Endothelial cell of umbilical vein (primary cell): ENCODE results near the gene VASN. TPM values are rescaled to one million over a fixed set of nuclear protein-coding genes. Genes with fewer than 3 reads are reported as not detected.

Source experiments
- BruUV-seq: library from RNA; stranded (reverse); fragments of 400-500 nt; replicated peaks from 2 replicates; lab custom pipeline; 2021; lab: Mats Ljungman, UMichigan
- CTCF ChIA-PET: fragments of 300-600, 350-600 bp; sonication (Branson Sonifier 250); formaldehyde crosslinking; loops from one replicate; lab custom pipeline; 2021; ENCODE audit warnings: antibody characterized with exemption, inconsistent platforms; lab: Charles Lee
- POLR2A ChIA-PET: fragments of 300-600, 350-600 bp; sonication (Branson Sonifier 250); formaldehyde crosslinking; loops from one replicate; lab custom pipeline; 2021; ENCODE audit warnings: antibody characterized with exemption, inconsistent platforms; lab: Charles Lee
- DNase-seq: peaks from one replicate; pipeline ENCODE4 v3.0.0-alpha.2; 2011; ENCODE audit warnings: low read depth, low spot score
- FAIRE-seq: peaks from 2 replicates; lab custom pipeline; 2011; peaks lifted over from hg19 to GRCh38; lab: Jason Lieb, UNC
- H2AFZ ChIP-seq: 2 replicates; pipeline ENCODE4 v1.6.0; 2012; ENCODE audit warnings: low read depth, low read length, control low read depth, inconsistent platforms
- H3K27ac ChIP-seq: 2 replicates; pipeline ENCODE4 v1.5.1; 2011; ENCODE audit warnings: low read depth, mild to moderate bottlenecking, control low read depth, low read length, moderate library complexity; ENCODE audit not compliant: insufficient read depth
- H3K27me3 ChIP-seq, 2 experiments: 2 replicates each; pipeline versions ENCODE4 v1.6.0 to v1.6.1; 2011; ENCODE audit warnings: low read length in 2 of 2, mixed read lengths in 1 of 2; ENCODE audit not compliant: control insufficient read depth in 2 of 2, insufficient read depth in 2 of 2
- H3K36me3 ChIP-seq, 2 experiments: 2 replicates in 1 of 2; 3 replicates in 1 of 2; pipeline ENCODE4 v1.5.1; 2011; ENCODE audit warnings: low read length in 2 of 2, mild to moderate bottlenecking in 1 of 2, moderate library complexity in 1 of 2; ENCODE audit not compliant: control insufficient read depth in 2 of 2, insufficient read depth in 2 of 2; ENCODE audit errors: extremely low read depth in 1 of 2
- H3K4me1 ChIP-seq: 3 replicates; pipeline ENCODE4 v1.5.1; 2011; ENCODE audit warnings: mild to moderate bottlenecking, low read length; ENCODE audit not compliant: control insufficient read depth, insufficient read depth; ENCODE audit errors: extremely low read depth
- H3K4me2 ChIP-seq: 2 replicates; pipeline ENCODE4 v1.6.1; 2011; ENCODE audit warnings: low read length, control low read depth, mixed read lengths; ENCODE audit not compliant: insufficient read depth
- H3K4me3 ChIP-seq, 3 experiments: fragments of 200-600 bp in 1 of 3; sonication (generic), shearing (Covaris generic) in 1 of 3; replicated peaks in 1 of 3; 2 replicates each; pipeline ENCODE4 v1.5.1; 2011 to 2016; ENCODE audit warnings: control low read depth in 3 of 3, low read length in 3 of 3, mild to moderate bottlenecking in 2 of 3, inconsistent platforms in 1 of 3, low read depth in 1 of 3, moderate library complexity in 1 of 3; ENCODE audit not compliant: insufficient read depth in 1 of 3
- H3K79me2 ChIP-seq: 2 replicates; pipeline ENCODE4 v1.6.0; 2012; ENCODE audit warnings: low read length, inconsistent platforms; ENCODE audit not compliant: control insufficient read depth, insufficient read depth
- H3K9ac ChIP-seq: replicated peaks from 2 replicates; pipeline ENCODE3; 2011; ENCODE audit warnings: low read length, control low read depth; ENCODE audit not compliant: insufficient read depth; ENCODE audit errors: extremely low read depth
- H3K9me1 ChIP-seq: replicated peaks from 3 replicates; pipeline ENCODE4 v1.6.0; 2011; ENCODE audit warnings: mild to moderate bottlenecking, low read length; ENCODE audit not compliant: control insufficient read depth, insufficient read depth; ENCODE audit errors: extremely low read depth
- H3K9me3 ChIP-seq: replicated peaks from 2 replicates; pipeline ENCODE4 v1.5.1; 2012; ENCODE audit warnings: low read length, inconsistent platforms; ENCODE audit not compliant: control insufficient read depth, insufficient read depth
- H4K20me1 ChIP-seq: replicated peaks from 2 replicates; pipeline ENCODE3; 2011; ENCODE audit warnings: mild to moderate bottlenecking, low read length; ENCODE audit not compliant: control insufficient read depth, insufficient read depth; ENCODE audit errors: extremely low read depth
- EZH2 ChIP-seq: IDR thresholded peaks from 2 replicates; pipeline ENCODE4 v1.6.1; 2012; ENCODE audit warnings: borderline replicate concordance, low read depth, mild to moderate bottlenecking, moderate library complexity, low read length, inconsistent platforms; ENCODE audit not compliant: severe bottlenecking
- FOS ChIP-seq: IDR thresholded peaks from 2 replicates; pipeline ENCODE4 v1.6.1; 2011; ENCODE audit warnings: mild to moderate bottlenecking, low read length, moderate library complexity, borderline replicate concordance; ENCODE audit not compliant: insufficient read depth
- GATA2 ChIP-seq: IDR thresholded peaks from 2 replicates; pipeline ENCODE4 v1.7.0; 2011; ENCODE audit warnings: low read depth, mild to moderate bottlenecking, moderate library complexity, mixed read lengths, low read length; ENCODE audit not compliant: insufficient read length, insufficient read depth
- JUN ChIP-seq: IDR thresholded peaks from 2 replicates; pipeline ENCODE4 v1.6.1; 2011; ENCODE audit warnings: borderline replicate concordance, low read depth; ENCODE audit not compliant: insufficient read length, insufficient read depth
- MYC ChIP-seq: IDR thresholded peaks from one replicate; pipeline ENCODE4 v1.6.1; 2011; ENCODE audit warnings: mild to moderate bottlenecking, low read depth, low read length
- POLR2A ChIP-seq: IDR thresholded peaks from 2 replicates; pipeline ENCODE4 v1.6.1; 2012; ENCODE audit warnings: low read depth, mild to moderate bottlenecking, control low read depth, low read length
- POLR2AphosphoS5 ChIP-seq: IDR thresholded peaks from 2 replicates; pipeline ENCODE4 v1.6.1; 2012; ENCODE audit warnings: low read depth, mild to moderate bottlenecking, control low read depth, low read length, moderate library complexity; ENCODE audit not compliant: insufficient read depth
- dilution Hi-C: fragments of 300-500 bp; cut with MboI; formaldehyde crosslinking; loops from one replicate; pipeline ENCODE4 v1.15.0; 2019; ENCODE audit warnings: low sequenced_read_pairs; ENCODE audit not compliant: extremely low pct_ligation_motif_present
- intact Hi-C: fragments of 100-400 bp; cut with micrococcal nuclease; formaldehyde crosslinking; loops from one replicate; pipeline ENCODE4 v1.10.0; 2022
- polyA plus RNA-seq, 4 experiments: library from polyadenylated mRNA; depleted of rRNA in 3 of 4; stranded (reverse) in 3 of 4; unstranded in 1 of 4; fragments of >200 nt; gene quantifications; 2 replicates each; pipeline versions ENCODE4 v1.2.1 to v1.2.3, GENCODE V29; 2011 to 2012; ENCODE audit warnings: missing spikeins in 1 of 4
- total RNA-seq: library from RNA; stranded (reverse); gene quantifications from 2 replicates; pipeline ENCODE4 v1.2.3, GENCODE V29; 2021
- TF ChIP-seq, protein P1 (sequence below): IDR thresholded peaks from 2 replicates; pipeline ENCODE4 v1.6.1; 2011; ENCODE audit not compliant: insufficient read depth, insufficient read length
- TF ChIP-seq, protein P2 (sequence below), 2 donors: IDR thresholded peaks; 1 replicate in 1 of 2; 2 replicates in 1 of 2; pipeline ENCODE4 v1.5.1; 2011; ENCODE audit warnings: low read length in 2 of 2, mild to moderate bottlenecking in 2 of 2, moderate library complexity in 2 of 2, control low read depth in 1 of 2, inconsistent platforms in 1 of 2, low read depth in 1 of 2; ENCODE audit not compliant: insufficient read depth in 1 of 2; ENCODE audit errors: extremely low read depth in 1 of 2

VASN gene
- total and polyA plus RNA-seq, 2 donors (not counting 3 experiments of a cell fraction or from before 2014, with no cell fraction given), result 0.41 to 0.42 TPM

DNA sequence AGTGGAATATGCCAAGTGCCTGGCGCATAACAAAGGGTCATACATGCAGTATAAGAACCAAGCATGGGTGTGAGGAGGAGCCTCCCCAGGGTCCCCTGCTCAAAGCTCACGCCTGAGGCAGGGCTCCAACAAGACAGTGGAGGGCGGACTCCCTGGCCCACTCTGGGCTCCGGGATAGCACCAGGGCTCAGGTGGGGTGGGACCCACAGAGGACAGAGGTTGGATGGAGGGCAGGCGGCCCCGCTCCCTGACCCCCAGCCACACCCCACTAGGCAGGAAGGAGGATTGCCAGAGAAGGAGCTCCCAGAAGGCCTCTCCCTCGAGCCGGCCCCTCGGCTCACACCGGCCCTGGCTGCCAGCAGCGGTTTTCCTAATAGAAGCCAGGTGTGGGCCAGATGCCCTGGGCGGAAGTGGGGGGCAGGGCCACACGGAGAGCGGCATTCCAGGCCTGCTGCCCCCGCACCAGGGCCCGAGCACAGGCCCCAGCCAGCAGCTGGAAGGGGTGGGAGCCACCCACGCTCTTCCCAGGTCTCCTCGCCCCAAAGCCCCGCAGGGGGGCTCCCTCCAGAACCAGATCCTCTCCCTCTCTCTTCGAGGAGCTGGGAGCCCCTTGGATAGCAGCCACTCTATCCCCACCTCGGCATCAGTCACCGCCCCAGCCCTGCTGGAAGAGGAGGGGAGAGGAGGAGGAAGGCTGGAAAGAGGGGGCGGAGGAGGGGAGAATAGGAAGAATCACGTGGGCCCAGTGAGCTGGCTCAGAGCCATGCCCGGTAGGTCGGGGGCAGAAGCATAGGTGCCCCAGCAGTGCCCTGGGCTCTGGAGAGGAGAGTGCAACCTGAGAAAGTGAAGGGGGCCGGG is 21.0 kb downstream of the VASN start:
- no peak overlapping the region for H3K9ac ChIP-seq
- no peaks in the 10 kb centered on the region for H3K79me2 ChIP-seq
- H3K9me1 ChIP-seq, result no peaks in the 10 kb centered on the region
- TF ChIP-seq MYC, result no peak
- TF ChIP-seq, protein P1, sequence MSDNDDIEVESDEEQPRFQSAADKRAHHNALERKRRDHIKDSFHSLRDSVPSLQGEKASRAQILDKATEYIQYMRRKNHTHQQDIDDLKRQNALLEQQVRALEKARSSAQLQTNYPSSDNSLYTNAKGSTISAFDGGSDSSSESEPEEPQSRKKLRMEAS, result no peak
- TF ChIP-seq, protein P2, sequence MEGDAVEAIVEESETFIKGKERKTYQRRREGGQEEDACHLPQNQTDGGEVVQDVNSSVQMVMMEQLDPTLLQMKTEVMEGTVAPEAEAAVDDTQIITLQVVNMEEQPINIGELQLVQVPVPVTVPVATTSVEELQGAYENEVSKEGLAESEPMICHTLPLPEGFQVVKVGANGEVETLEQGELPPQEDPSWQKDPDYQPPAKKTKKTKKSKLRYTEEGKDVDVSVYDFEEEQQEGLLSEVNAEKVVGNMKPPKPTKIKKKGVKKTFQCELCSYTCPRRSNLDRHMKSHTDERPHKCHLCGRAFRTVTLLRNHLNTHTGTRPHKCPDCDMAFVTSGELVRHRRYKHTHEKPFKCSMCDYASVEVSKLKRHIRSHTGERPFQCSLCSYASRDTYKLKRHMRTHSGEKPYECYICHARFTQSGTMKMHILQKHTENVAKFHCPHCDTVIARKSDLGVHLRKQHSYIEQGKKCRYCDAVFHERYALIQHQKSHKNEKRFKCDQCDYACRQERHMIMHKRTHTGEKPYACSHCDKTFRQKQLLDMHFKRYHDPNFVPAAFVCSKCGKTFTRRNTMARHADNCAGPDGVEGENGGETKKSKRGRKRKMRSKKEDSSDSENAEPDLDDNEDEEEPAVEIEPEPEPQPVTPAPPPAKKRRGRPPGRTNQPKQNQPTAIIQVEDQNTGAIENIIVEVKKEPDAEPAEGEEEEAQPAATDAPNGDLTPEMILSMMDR (IDR thresholded peaks at IDR 0.05; ENCODE audit: extremely low read depth in 1 of 2, insufficient read depth in 1 of 2, low read depth in 1 of 2, low read length in 2 of 2), result no peak
- TF ChIP-seq GATA2, result no peak
- TF ChIP-seq FOS, result no peak
- no peak for TF ChIP-seq JUN
- no peak for TF ChIP-seq POLR2A
- TF ChIP-seq EZH2, result no peak
- no peak for TF ChIP-seq POLR2AphosphoS5
- peaks cover 2% of the 10 kb centered on the region for H3K4me1 ChIP-seq
- no peaks in the 10 kb centered on the region for H3K27me3 ChIP-seq
- no peak for FAIRE-seq
- intact Hi-C loops, result no loop called here
- POLR2A ChIA-PET, result no interaction called here
- no peak overlapping the region for H3K4me3 ChIP-seq
- dilution Hi-C loops, result no loop called here
- no peak overlapping the region for H2AFZ ChIP-seq
- BruUV-seq, result no TSS peak
- H3K27ac ChIP-seq, result no peak overlapping the region
- DNase-seq, result no peak
- H3K36me3 ChIP-seq, result peaks cover 0 to 22% of the 10 kb centered on the region in 2 experiments
- H3K9me3 ChIP-seq, result no peaks in the 10 kb centered on the region
- no peaks in the 10 kb centered on the region for H4K20me1 ChIP-seq
- CTCF ChIA-PET, result interaction anchor here (0.8 to 7.5 kb wide), 5 partner anchors 11 to 42 kb away, joined by 3 to 63 read pairs (median 3); partner anchors contain the start of gene PAM16
- no peak overlapping the region for H3K4me2 ChIP-seq
